ENCODE measurements around the gene PI3.

Gene PI3

GRCh38 chr20:45187693-45188092 is 13.0 kb downstream of the PI3 start:
- no peak for DNase-seq (ENCODE audit: low spot score)

- DNase-seq (ENCODE audit: low spot score) = no peak
Measured at GRCh38 chr20:45189067-45189609, 14.4 kb downstream of the PI3 start.

GRCh38 chr20:45189861-45190260 is 15.2 kb downstream of the PI3 start:
- DNase-seq (ENCODE audit: low spot score) = no peak

GRCh38 chr20:45191926-45192325 is 17.2 kb downstream of the PI3 start:
- no peak for DNase-seq (ENCODE audit: low spot score)

GRCh38 chr20:45193331-45193730 is 18.6 kb downstream of the PI3 start:
- DNase-seq (ENCODE audit: low spot score) = no peak

- no peak for DNase-seq (ENCODE audit: low spot score)
Measured at GRCh38 chr20:45206725-45207124, 32.0 kb downstream of the PI3 start, which contains the start of gene SEMG1. Gene SEMG1 (plus strand): TSS chr20:45207033. CDS start chr20:45207054, 21 bp downstream.

- no peak for DNase-seq (ENCODE audit: low spot score)
Measured at GRCh38 chr20:45209924-45210323, 35.2 kb downstream of the PI3 start.

GRCh38 chr20:45211569-45212474 is 37.1 kb downstream of the PI3 start:
- DNase-seq (ENCODE audit: low spot score) = no peak

- no peak for DNase-seq (ENCODE audit: low spot score)
Measured at GRCh38 chr20:45212836-45213235, 38.1 kb downstream of the PI3 start.

GRCh38 chr20:45218124-45218523 is 43.4 kb downstream of the PI3 start:
- DNase-seq (ENCODE audit: low spot score) = no peak

GRCh38 chr20:45218636-45219035 is 43.9 kb downstream of the PI3 start:
- DNase-seq (ENCODE audit: low spot score) = no peak

- DNase-seq (ENCODE audit: low spot score) = no peak
Measured at GRCh38 chr20:45221076-45221475, 46.4 kb downstream of the PI3 start, which contains the start of gene SEMG2. Gene SEMG2 (plus strand): TSS chr20:45221373. CDS start chr20:45221390, 17 bp downstream.

GRCh38 chr20:45223136-45223535 is 48.4 kb downstream of the PI3 start:
- no peak for DNase-seq (ENCODE audit: low spot score)

Measured in CD4-positive, alpha-beta T cell treated with Interleukin-2 at 100 ng/mL for 4 hours (primary cell).